GM23338 (cell line): ENCODE data around the gene SMIM35. TPM values are rescaled to one million over a fixed set of nuclear protein-coding genes. Genes with fewer than 3 reads are reported as not detected.

Source experiments
- ATAC-seq: fragments of 200-7000 bp; cut with Tn5 transposase; 3 replicates; pipeline ENCODE4 v1.9.1; 2020
- DNase-seq: peaks from one replicate; pipeline ENCODE4 v3.0.0-alpha.2; 2015; ENCODE audit warnings: low spot score
- H2AFZ ChIP-seq: fragments of 200-600 bp; sonication (generic); 2 replicates; pipeline ENCODE4 v1.8.0; 2016; ENCODE audit warnings: antibody characterized with exemption, mild to moderate bottlenecking, moderate library complexity
- H3F3A ChIP-seq: fragments of 200-600 bp; sonication (generic); replicated peaks from 2 replicates; pipeline ENCODE4 v1.8.0; 2017; ENCODE audit warnings: antibody characterized with exemption, mixed run types, low read depth
- H3K27ac ChIP-seq: fragments of 200-600 bp; sonication (generic); 2 replicates; pipeline ENCODE4 v1.6.1; 2016; ENCODE audit warnings: low read depth
- H3K27me3 ChIP-seq: fragments of 200-600 bp; sonication (generic); 2 replicates; pipeline ENCODE4 v1.8.0; 2016; ENCODE audit warnings: mild to moderate bottlenecking, mixed run types, moderate library complexity; ENCODE audit not compliant: insufficient read depth
- H3K36me3 ChIP-seq: fragments of 200-600 bp; sonication (generic); 2 replicates; pipeline ENCODE4 v1.8.0; 2016; ENCODE audit warnings: mild to moderate bottlenecking; ENCODE audit not compliant: insufficient read depth
- H3K4me1 ChIP-seq: fragments of 200-600 bp; sonication (generic); 2 replicates; pipeline ENCODE4 v1.8.0; 2016; ENCODE audit warnings: mild to moderate bottlenecking, moderate library complexity; ENCODE audit not compliant: insufficient read depth
- H3K4me2 ChIP-seq: fragments of 200-600 bp; sonication (generic); 2 replicates; pipeline ENCODE4 v1.7.1; 2017; ENCODE audit warnings: mixed run types
- H3K4me3 ChIP-seq: fragments of 200-600 bp; sonication (generic); 2 replicates; pipeline ENCODE4 v1.6.1; 2016; ENCODE audit warnings: mixed run types
- H3K79me2 ChIP-seq: fragments of 200-600 bp; sonication (generic); replicated peaks from 2 replicates; pipeline ENCODE4 v1.8.0; 2017; ENCODE audit warnings: mild to moderate bottlenecking; ENCODE audit not compliant: insufficient read depth
- H3K9me2 ChIP-seq: fragments of 200-600 bp; sonication (generic); 2 replicates; pipeline ENCODE4 v1.8.0; 2017; ENCODE audit not compliant: insufficient read depth
- H4K20me1 ChIP-seq: fragments of 200-600 bp; sonication (generic); replicated peaks from 2 replicates; pipeline ENCODE4 v1.8.0; 2017; ENCODE audit warnings: mild to moderate bottlenecking; ENCODE audit not compliant: insufficient read depth
- H3K27ac Mint-ChIP-seq: 2 replicates; pipeline ENCODE4 v1.8.0; 2020; ENCODE audit warnings: inconsistent platforms, mild to moderate bottlenecking, moderate library complexity, mixed read lengths
- H3K27me3 Mint-ChIP-seq: 3 replicates; pipeline ENCODE4 v1.8.0; 2022; ENCODE audit warnings: low read depth, mild to moderate bottlenecking, moderate library complexity, mixed read lengths, inconsistent platforms; ENCODE audit not compliant: insufficient read depth, poor library complexity
- H3K36me3 Mint-ChIP-seq: 3 replicates; pipeline ENCODE4 v1.8.0; 2021; ENCODE audit warnings: low read depth, mild to moderate bottlenecking, inconsistent platforms, moderate library complexity, mixed read lengths
- H3K4me1 Mint-ChIP-seq: 3 replicates; pipeline ENCODE4 v1.8.0; 2020; ENCODE audit warnings: mild to moderate bottlenecking, inconsistent platforms, mixed read lengths
- H3K4me3 Mint-ChIP-seq: 3 replicates; pipeline ENCODE4 v1.8.0; 2021; ENCODE audit warnings: moderate library complexity, mild to moderate bottlenecking, inconsistent platforms, mixed read lengths
- H3K9me3 Mint-ChIP-seq: 3 replicates; pipeline ENCODE4 v1.8.0; 2020; ENCODE audit warnings: moderate library complexity, mild to moderate bottlenecking, inconsistent platforms, mixed read lengths
- CREB1 ChIP-seq: fragments of 250-450 bp; sonication (Bioruptor Pico); IDR thresholded peaks from 2 replicates; pipeline ENCODE4 v1.5.0; 2020; ENCODE audit warnings: low read depth, mild to moderate bottlenecking, moderate library complexity
- JUNB ChIP-seq: IDR thresholded peaks from one replicate; pipeline ENCODE4 v1.6.1; 2016; ENCODE audit warnings: antibody characterized with exemption; ENCODE audit not compliant: unreplicated experiment
- NANOG ChIP-seq: IDR thresholded peaks from 2 replicates; pipeline ENCODE4 v1.6.1; 2016; ENCODE audit warnings: antibody characterized with exemption, borderline replicate concordance
- POLR2AphosphoS5 ChIP-seq: IDR thresholded peaks from 2 replicates; pipeline ENCODE4 v1.6.1; 2016; ENCODE audit warnings: antibody characterized with exemption, low read depth
- STAT1 ChIP-seq: IDR thresholded peaks from one replicate; pipeline ENCODE4 v1.6.1; 2016; ENCODE audit warnings: antibody characterized with exemption; ENCODE audit not compliant: unreplicated experiment
- polyA plus RNA-seq: library from polyadenylated mRNA; unstranded; fragments of >200 nt; fragmentation: Nextera tagmentation; extraction: Ambion mirVana; gene quantifications from 2 replicates; pipeline ENCODE4 v1.2.1, GENCODE V29; 2016
- total RNA-seq: library from RNA; depleted of rRNA; stranded (reverse); fragments of >200 nt; shearing (Covaris generic); gene quantifications from 2 replicates; pipeline ENCODE4 v1.2.3, GENCODE V29; 2014
- TF ChIP-seq, protein P1 (sequence below): fragments of 250-450 bp; sonication (Bioruptor Pico); IDR thresholded peaks from 2 replicates; pipeline ENCODE4 v1.5.0; 2020; ENCODE audit warnings: mild to moderate bottlenecking, moderate library complexity

SMIM35 gene
- total and polyA plus RNA-seq, 2 experiments from 2014 or later = not detected

DNA sequence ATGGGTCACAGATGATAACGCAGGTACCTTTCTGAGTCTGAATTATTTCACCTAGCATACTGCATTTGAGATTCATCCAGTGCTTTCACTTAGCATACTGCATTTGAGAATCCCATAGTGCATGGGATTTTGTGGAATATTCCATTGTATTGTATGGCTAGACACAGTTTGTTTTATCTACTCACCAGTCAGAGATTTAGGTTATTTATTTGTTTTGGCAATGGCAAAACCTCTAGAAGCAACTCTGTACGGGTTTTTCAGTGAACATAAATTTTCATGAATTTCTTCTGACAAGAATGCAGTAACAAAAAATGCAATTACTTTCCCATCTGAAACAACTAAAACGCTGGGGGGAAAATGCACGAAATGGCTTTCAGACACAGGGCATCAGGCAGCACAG lies 41.5 kb upstream of the SMIM35 start (continued):
- TF ChIP-seq, protein P1, sequence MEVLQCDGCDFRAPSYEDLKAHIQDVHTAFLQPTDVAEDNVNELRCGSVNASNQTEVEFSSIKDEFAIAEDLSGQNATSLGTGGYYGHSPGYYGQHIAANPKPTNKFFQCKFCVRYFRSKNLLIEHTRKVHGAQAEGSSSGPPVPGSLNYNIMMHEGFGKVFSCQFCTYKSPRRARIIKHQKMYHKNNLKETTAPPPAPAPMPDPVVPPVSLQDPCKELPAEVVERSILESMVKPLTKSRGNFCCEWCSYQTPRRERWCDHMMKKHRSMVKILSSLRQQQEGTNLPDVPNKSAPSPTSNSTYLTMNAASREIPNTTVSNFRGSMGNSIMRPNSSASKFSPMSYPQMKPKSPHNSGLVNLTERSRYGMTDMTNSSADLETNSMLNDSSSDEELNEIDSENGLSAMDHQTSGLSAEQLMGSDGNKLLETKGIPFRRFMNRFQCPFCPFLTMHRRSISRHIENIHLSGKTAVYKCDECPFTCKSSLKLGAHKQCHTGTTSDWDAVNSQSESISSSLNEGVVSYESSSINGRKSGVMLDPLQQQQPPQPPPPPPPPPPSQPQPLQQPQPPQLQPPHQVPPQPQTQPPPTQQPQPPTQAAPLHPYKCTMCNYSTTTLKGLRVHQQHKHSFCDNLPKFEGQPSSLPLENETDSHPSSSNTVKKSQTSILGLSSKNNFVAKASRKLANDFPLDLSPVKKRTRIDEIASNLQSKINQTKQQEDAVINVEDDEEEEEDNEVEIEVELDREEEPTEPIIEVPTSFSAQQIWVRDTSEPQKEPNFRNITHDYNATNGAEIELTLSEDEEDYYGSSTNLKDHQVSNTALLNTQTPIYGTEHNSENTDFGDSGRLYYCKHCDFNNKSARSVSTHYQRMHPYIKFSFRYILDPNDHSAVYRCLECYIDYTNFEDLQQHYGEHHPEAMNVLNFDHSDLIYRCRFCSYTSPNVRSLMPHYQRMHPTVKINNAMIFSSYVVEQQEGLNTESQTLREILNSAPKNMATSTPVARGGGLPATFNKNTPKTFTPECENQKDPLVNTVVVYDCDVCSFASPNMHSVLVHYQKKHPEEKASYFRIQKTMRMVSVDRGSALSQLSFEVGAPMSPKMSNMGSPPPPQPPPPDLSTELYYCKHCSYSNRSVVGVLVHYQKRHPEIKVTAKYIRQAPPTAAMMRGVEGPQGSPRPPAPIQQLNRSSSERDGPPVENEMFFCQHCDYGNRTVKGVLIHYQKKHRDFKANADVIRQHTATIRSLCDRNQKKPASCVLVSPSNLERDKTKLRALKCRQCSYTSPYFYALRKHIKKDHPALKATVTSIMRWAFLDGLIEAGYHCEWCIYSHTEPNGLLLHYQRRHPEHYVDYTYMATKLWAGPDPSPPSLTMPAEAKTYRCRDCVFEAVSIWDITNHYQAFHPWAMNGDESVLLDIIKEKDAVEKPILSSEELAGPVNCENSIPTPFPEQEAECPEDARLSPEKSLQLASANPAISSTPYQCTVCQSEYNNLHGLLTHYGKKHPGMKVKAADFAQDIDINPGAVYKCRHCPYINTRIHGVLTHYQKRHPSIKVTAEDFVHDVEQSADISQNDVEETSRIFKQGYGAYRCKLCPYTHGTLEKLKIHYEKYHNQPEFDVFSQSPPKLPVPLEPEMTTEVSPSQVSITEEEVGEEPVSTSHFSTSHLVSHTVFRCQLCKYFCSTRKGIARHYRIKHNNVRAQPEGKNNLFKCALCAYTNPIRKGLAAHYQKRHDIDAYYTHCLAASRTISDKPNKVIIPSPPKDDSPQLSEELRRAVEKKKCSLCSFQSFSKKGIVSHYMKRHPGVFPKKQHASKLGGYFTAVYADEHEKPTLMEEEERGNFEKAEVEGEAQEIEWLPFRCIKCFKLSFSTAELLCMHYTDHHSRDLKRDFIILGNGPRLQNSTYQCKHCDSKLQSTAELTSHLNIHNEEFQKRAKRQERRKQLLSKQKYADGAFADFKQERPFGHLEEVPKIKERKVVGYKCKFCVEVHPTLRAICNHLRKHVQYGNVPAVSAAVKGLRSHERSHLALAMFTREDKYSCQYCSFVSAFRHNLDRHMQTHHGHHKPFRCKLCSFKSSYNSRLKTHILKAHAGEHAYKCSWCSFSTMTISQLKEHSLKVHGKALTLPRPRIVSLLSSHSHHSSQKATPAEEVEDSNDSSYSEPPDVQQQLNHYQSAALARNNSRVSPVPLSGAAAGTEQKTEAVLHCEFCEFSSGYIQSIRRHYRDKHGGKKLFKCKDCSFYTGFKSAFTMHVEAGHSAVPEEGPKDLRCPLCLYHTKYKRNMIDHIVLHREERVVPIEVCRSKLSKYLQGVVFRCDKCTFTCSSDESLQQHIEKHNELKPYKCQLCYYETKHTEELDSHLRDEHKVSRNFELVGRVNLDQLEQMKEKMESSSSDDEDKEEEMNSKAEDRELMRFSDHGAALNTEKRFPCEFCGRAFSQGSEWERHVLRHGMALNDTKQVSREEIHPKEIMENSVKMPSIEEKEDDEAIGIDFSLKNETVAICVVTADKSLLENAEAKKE = no peak

DNA sequence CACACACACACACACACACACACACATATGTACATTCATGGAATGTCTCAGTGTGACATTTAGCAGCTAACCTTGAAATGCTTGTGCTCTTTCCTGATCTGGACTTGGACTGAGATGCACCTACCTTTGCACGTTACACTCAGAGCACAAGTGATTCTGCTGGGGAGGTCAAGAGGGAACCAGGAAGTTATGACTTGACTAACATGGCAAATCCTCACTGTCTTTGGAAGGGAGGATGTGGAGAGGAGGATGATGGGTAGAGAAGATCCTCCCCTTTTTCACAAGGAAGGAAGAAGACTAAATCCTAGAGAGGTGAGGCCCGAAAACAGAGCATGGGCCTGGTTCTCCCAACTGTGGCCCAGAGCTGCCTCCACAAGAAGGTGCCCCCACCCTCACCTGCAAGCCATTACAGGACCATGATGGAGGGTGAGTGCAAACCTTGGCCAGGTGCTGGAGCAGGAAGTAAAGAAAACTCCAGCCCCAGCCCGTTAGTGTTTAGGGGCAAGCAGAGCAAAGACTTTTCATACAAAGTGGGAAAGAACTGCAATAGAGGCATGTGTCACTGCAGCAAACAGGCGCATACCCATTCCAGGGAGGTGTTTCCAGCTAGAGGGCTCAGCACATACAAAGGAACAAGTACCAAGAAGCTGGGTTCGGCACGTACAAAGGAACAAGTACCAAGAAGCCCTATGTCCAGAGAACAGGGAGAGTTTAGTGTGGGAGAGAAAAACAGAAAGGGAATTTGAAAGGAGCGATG lies 39.5 kb upstream of the SMIM35 start:
- no peaks in the 10 kb centered on the region for H4K20me1 ChIP-seq
- H3K4me1 ChIP-seq = no peaks in the 10 kb centered on the region
- no peaks in the 10 kb centered on the region for H3K36me3 ChIP-seq
- H3K79me2 ChIP-seq = no peaks in the 10 kb centered on the region
- no peaks in the 10 kb centered on the region for H3K9me2 ChIP-seq
- Mint-ChIP-seq H3K9me3 (no peaks in the 10 kb centered on the region), H3K27ac (peak overlapping the region; percentile 63), H3K4me3 (no peak overlapping the region), H3K27me3 (peaks cover 5% of the 10 kb centered on the region), H3K4me1 (peaks cover 4% of the 10 kb centered on the region; the same call in 2 of the 3 replicates), H3K36me3 (no peaks in the 10 kb centered on the region)
- no peak for TF ChIP-seq NANOG
- TF ChIP-seq, protein P1 = no peak
- no peak for TF ChIP-seq CREB1
- TF ChIP-seq STAT1 = no peak
- TF ChIP-seq POLR2AphosphoS5 = peak; percentile 62
- TF ChIP-seq JUNB = no peak
- DNase-seq (no peak), ATAC-seq (no peak; the same call in 2 of the 3 replicates)
- peak overlapping the region; percentile 76 for H2AFZ ChIP-seq
- no peak overlapping the region for H3K4me3 ChIP-seq
- H3K27ac ChIP-seq = no peak overlapping the region
- H3K27me3 ChIP-seq = no peaks in the 10 kb centered on the region
- H3K4me2 ChIP-seq = no peak overlapping the region
- H3F3A ChIP-seq = no peaks in the 10 kb centered on the region
